NCI-H82 treated with DMSO at 0.1 percent for 48 hours (cell line): ENCODE measurements around the gene AGFG2.

Experiments used
- DNase-seq: peaks from one replicate; lab custom pipeline; 2025; ENCODE audit not compliant: unreplicated experiment; lab: John Stamatoyannopoulos, UW

The AGFG2 gene

DNA sequence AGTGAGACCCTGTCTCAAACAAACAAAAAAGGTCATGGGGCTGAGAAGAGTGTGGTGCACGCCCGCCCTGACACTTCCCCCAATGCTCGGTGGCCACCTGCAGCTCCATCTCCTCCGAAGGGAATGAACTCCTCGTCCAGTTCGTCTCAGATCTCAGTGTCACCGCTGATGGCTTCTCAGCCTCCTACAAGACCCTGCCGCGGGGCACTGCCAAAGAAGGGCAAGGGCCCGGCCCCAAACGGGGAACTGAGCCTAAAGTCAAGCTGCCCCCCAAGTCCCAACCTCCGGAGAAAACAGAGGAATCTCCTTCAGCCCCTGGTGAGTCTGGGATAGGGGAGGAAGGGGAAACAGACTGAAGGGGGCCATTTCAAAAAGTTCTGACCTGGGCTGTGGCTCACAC, 67.3 kb downstream of the AGFG2 start:
- DNase-seq, result no peak

DNA sequence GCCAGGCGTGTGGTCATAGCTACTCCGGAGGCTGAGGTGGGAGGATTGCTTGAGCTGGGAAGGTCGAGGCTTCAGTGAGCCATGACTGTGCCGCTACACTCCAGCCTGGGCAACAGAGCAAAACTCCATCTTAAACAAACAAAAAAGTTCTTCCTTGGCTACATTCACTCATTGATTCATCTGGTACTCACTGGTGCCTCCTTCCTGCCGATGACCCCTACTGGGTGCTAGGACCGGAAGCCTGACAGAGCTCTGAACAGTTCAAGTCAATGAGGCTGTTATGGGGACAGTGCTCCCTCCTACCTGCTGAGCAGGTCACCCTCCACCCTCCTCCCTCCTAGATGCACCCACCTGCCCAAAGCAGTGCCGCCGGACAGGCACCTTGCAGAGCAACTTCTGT, 68.1 kb downstream of the AGFG2 start:
- DNase-seq, result no peak

GRCh38 chr7:100609958-100610357, 71.0 kb downstream of the AGFG2 start:
- DNase-seq, result no peak

GRCh38 chr7:100611983-100612729, 73.2 kb downstream of the AGFG2 start, which contains the start of gene MOSPD3:
Gene MOSPD3, plus strand, starts transcription at chr7:100612540. Its CDS starts 252 bp downstream, at chr7:100612792.
- peak; percentile 96 for DNase-seq

DNA sequence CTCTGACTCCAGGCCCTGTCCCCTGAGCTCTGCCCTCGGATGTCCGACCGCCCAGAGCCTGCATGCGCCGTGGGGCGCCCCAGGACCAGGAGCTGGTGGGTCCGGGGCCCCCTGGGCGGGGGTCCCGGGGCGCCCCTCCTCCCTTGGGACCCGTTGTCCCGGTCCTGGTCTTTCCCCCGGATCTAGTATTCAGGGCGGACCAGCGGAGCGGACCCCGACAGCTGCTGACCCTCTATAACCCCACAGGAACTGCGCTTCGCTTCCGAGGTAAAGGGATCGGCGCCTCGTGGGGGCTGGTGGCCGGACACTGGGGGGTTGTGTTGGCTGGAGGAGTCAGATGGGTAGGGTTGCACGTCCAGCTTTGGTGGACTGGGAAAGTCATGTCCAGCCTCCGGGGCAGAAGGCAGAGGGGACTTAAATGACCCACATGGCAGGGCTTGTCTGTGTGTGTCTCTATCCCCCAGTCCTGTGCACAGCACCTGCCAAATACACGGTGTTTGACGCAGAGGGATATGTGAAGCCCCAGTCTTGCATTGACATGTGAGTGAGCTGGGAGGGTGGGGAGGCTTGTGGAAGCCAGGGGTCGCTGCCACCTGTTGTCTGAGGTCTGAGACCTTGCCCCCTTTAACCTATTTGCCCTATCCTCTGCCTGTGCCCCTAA, 73.9 kb downstream of the AGFG2 start:
- DNase-seq, result no peak

GRCh38 chr7:100613412-100614175, 74.6 kb downstream of the AGFG2 start:
- DNase-seq, result no peak

- no peak for DNase-seq
These were observed 75.4 kb downstream of the AGFG2 start for GRCh38 chr7:100614308-100614861.
